ENCODE results near the gene RAB17.

RAB17 gene

GRCh38 chr2:237628247-237629187, 38.0 kb upstream of the RAB17 start:
- no peak for TF ChIP-seq CTCF (IDR thresholded peaks at IDR 0.05; ENCODE audit: low read length, missing control alignments)
- DNase-seq (ENCODE audit: low read depth), result no peak
- peak overlapping the region; percentile 72 for H3K4me3 ChIP-seq (replicated peaks; ENCODE audit: low read depth, low read length)

- peak within 1 kb of the TSS; percentile 72 for H3K4me3 ChIP-seq (replicated peaks; ENCODE audit: low read depth, low read length)
- no peak for DNase-seq (ENCODE audit: low read depth)
- no peak for TF ChIP-seq CTCF (IDR thresholded peaks at IDR 0.05; ENCODE audit: low read length, missing control alignments)
Observed at GRCh38 chr2:237627441-237628246, 37.1 kb upstream of the RAB17 start, which contains the start of gene LRRFIP1. LRRFIP1 (plus strand) TSS chr2:237627587; CDS start chr2:237627645, 58 bp downstream.

GRCh38 chr2:237626813-237627440, 36.4 kb upstream of the RAB17 start:
- TF ChIP-seq CTCF (IDR thresholded peaks at IDR 0.05; ENCODE audit: low read length, missing control alignments), result no peak
- no peak for DNase-seq (ENCODE audit: low read depth)
- H3K4me3 ChIP-seq (replicated peaks; ENCODE audit: low read depth, low read length), result peak overlapping the region; percentile 72

GRCh38 chr2:237625777-237626176, 35.2 kb upstream of the RAB17 start:
- no peak for TF ChIP-seq CTCF (IDR thresholded peaks at IDR 0.05; ENCODE audit: low read length, missing control alignments)
- no peak for DNase-seq (ENCODE audit: low read depth)
- H3K4me3 ChIP-seq (replicated peaks; ENCODE audit: low read depth, low read length), result no peak overlapping the region

GRCh38 chr2:237625216-237625705, 34.7 kb upstream of the RAB17 start:
- H3K4me3 ChIP-seq (replicated peaks; ENCODE audit: low read depth, low read length), result no peak overlapping the region
- DNase-seq (ENCODE audit: low read depth), result no peak
- TF ChIP-seq CTCF (IDR thresholded peaks at IDR 0.05; ENCODE audit: low read length, missing control alignments), result no peak

GRCh38 chr2:237624565-237624964, 34.0 kb upstream of the RAB17 start:
- TF ChIP-seq CTCF (IDR thresholded peaks at IDR 0.05; ENCODE audit: low read length, missing control alignments), result no peak

More at GRCh38 chr2:237624565-237624964, 34.0 kb upstream of the RAB17 start:
- no peak overlapping the region for H3K4me3 ChIP-seq (replicated peaks; ENCODE audit: low read depth, low read length)
- no peak for DNase-seq (ENCODE audit: low read depth)
